ENCODE measurements around the gene POLR2H. TPM values are rescaled to one million over a fixed set of nuclear protein-coding genes. Genes with fewer than 3 reads are reported as not detected.

Gene POLR2H
- total RNA-seq, 1 experiment from 2014 or later, result 92.6 TPM

- CTCF ChIA-PET, result no interaction called here
- H3K36me3 ChIP-seq (ENCODE audit: insufficient read depth, low read length, poor library complexity, severe bottlenecking), result peaks cover 5% of the 10 kb centered on the region
- no TSS peak for BruUV-seq (replicated peaks)
Observed at GRCh38 chr3:184352149-184352785, 9.2 kb upstream of the POLR2H start.

GRCh38 chr3:184352897-184353545 is 8.5 kb upstream of the POLR2H start:
- Histone ChIP-seq H3K27ac (ENCODE audit: low read depth, low read length, poor library complexity, severe bottlenecking) (no peak overlapping the region), H3K9me3 (ENCODE audit: low read depth, low read length, poor library complexity, severe bottlenecking) (no peaks in the 10 kb centered on the region), H3K36me3 (ENCODE audit: insufficient read depth, low read length, poor library complexity, severe bottlenecking) (peaks cover 5% of the 10 kb centered on the region), H3K4me3 (ENCODE audit: low read depth, low read length, poor library complexity, severe bottlenecking) (no peak overlapping the region), H3K27me3 (replicated peaks; ENCODE audit: insufficient read depth, low read depth, low read length, poor library complexity) (no peaks in the 10 kb centered on the region), H3K4me1 (ENCODE audit: insufficient read depth, low read length, poor library complexity, severe bottlenecking) (peaks cover 9% of the 10 kb centered on the region)
- TF ChIP-seq CTCF (conservative IDR thresholded peaks at IDR 0.05; ENCODE audit: low read depth, low read length) (no peak), EZH2 (IDR thresholded peaks at IDR 0.05; ENCODE audit: borderline replicate concordance, low read depth, low read length, poor library complexity, severe bottlenecking) (no peak)
- intact Hi-C loops (cut with micrococcal nuclease; ENCODE audit: unreplicated experiment), result no loop called here
- ChIA-PET POLR2A (ENCODE audit: low non-redundant PET) (no interaction called here), CTCF (interaction anchor here (0.9 to 1.1 kb wide), 2 partner anchors 9 to 19 kb away, joined by 4 to 5 read pairs; no protein-coding TSS in a partner anchor)
- no peak for DNase-seq (ENCODE audit: low spot score)
- BruUV-seq (replicated peaks), result no TSS peak

More at GRCh38 chr3:184352149-184352785, 9.2 kb upstream of the POLR2H start:
- intact Hi-C loops (cut with micrococcal nuclease; ENCODE audit: unreplicated experiment), result no loop called here
- H3K27ac ChIP-seq (ENCODE audit: low read depth, low read length, poor library complexity, severe bottlenecking), result peak overlapping the region; percentile 37
- POLR2A ChIA-PET (ENCODE audit: low non-redundant PET), result no interaction called here
- DNase-seq (ENCODE audit: low spot score), result no peak
- no peak overlapping the region for H3K4me3 ChIP-seq (ENCODE audit: low read depth, low read length, poor library complexity, severe bottlenecking)
- H3K4me1 ChIP-seq (ENCODE audit: insufficient read depth, low read length, poor library complexity, severe bottlenecking), result peaks cover 15% of the 10 kb centered on the region
- H3K9me3 ChIP-seq (ENCODE audit: low read depth, low read length, poor library complexity, severe bottlenecking), result no peaks in the 10 kb centered on the region
- TF ChIP-seq EZH2 (IDR thresholded peaks at IDR 0.05; ENCODE audit: borderline replicate concordance, low read depth, low read length, poor library complexity, severe bottlenecking), result no peak
- no peak for TF ChIP-seq CTCF (conservative IDR thresholded peaks at IDR 0.05; ENCODE audit: low read depth, low read length)
- no peaks in the 10 kb centered on the region for H3K27me3 ChIP-seq (replicated peaks; ENCODE audit: insufficient read depth, low read depth, low read length, poor library complexity)

GRCh38 chr3:184353546-184353941 is 8.0 kb upstream of the POLR2H start:
- no peaks in the 10 kb centered on the region for H3K9me3 ChIP-seq (ENCODE audit: low read depth, low read length, poor library complexity, severe bottlenecking)
- peaks cover 5% of the 10 kb centered on the region for H3K36me3 ChIP-seq (ENCODE audit: insufficient read depth, low read length, poor library complexity, severe bottlenecking)
- TF ChIP-seq EZH2 (IDR thresholded peaks at IDR 0.05; ENCODE audit: borderline replicate concordance, low read depth, low read length, poor library complexity, severe bottlenecking), result no peak
- TF ChIP-seq CTCF (conservative IDR thresholded peaks at IDR 0.05; ENCODE audit: low read depth, low read length), result no peak
- H3K27me3 ChIP-seq (replicated peaks; ENCODE audit: insufficient read depth, low read depth, low read length, poor library complexity), result no peaks in the 10 kb centered on the region
- H3K4me1 ChIP-seq (ENCODE audit: insufficient read depth, low read length, poor library complexity, severe bottlenecking), result peaks cover 4% of the 10 kb centered on the region
- no peak for DNase-seq (ENCODE audit: low spot score)
- CTCF ChIA-PET, result interaction anchor here (0.9 to 1.1 kb wide), 3 partner anchors 9 to 160 kb away, joined by 4 to 5 read pairs (median 4); no protein-coding TSS in a partner anchor
- POLR2A ChIA-PET (ENCODE audit: low non-redundant PET), result no interaction called here
- no TSS peak for BruUV-seq (replicated peaks)
- intact Hi-C loops (cut with micrococcal nuclease; ENCODE audit: unreplicated experiment), result no loop called here
- H3K27ac ChIP-seq (ENCODE audit: low read depth, low read length, poor library complexity, severe bottlenecking), result no peak overlapping the region
- no peak overlapping the region for H3K4me3 ChIP-seq (ENCODE audit: low read depth, low read length, poor library complexity, severe bottlenecking)
